ENCODE results near the gene RAET1G. TPM values are rescaled to one million over a fixed set of nuclear protein-coding genes. Genes with fewer than 3 reads are reported as not detected.

The RAET1G gene
- total and polyA plus RNA-seq, 2 of the 13 experiments (the other 11 are each of a cell fraction or from before 2014, with no cell fraction given), result not detected

GRCh38 chr6:149925974-149926777 lies 3.3 kb upstream of the RAET1G start (continued):
- TF ChIP-seq HMGXB4 (CRISPR knock-in tag; IDR thresholded peaks at IDR 0.05; ENCODE audit: borderline replicate concordance in 1 of 2, low read depth in 1 of 2), result peak; percentile 94 to 98
- no peak for TF ChIP-seq SP1 (IDR thresholded peaks at IDR 0.05)
- TF ChIP-seq SP1 (CRISPR knock-in tag; IDR thresholded peaks at IDR 0.05), result peak; percentile 9; the same call in 1 of the 2 replicates
- TF ChIP-seq SMAD1 (CRISPR knock-in tag; IDR thresholded peaks at IDR 0.05; ENCODE audit: borderline replicate concordance, low read depth), result peak; percentile 51; the same call in 1 of the 2 replicates
- TF ChIP-seq ZSCAN25 (CRISPR knock-in tag; IDR thresholded peaks at IDR 0.05), result peak; percentile 34; the same call in 1 of the 2 replicates
- peak; percentile 97 for TF ChIP-seq SMC3 (IDR thresholded peaks at IDR 0.05; ENCODE audit: low read length)
- TF ChIP-seq RAD21 (CRISPR knock-in tag; IDR thresholded peaks at IDR 0.05), result peak; percentile 93
- no peak for TF ChIP-seq TEF (CRISPR knock-in tag; IDR thresholded peaks at IDR 0.05)
- TF ChIP-seq SNAPC2 (CRISPR knock-in tag; IDR thresholded peaks at IDR 0.05), result 0 out of 2 replicates have a peak, but pooled peaks have one; percentile 54
- TF ChIP-seq CSRNP1 (CRISPR knock-in tag; IDR thresholded peaks at IDR 0.05), result peak; percentile 75
- TF ChIP-seq ZNF510 (CRISPR knock-in tag; IDR thresholded peaks at IDR 0.05; ENCODE audit: low read depth), result peak; percentile 70; the same call in 1 of the 2 replicates
